NB4 (cell line): Measurements from ENCODE around the gene CRADD.

Source experiments
- CTCF ChIP-seq: IDR thresholded peaks from one replicate; pipeline ENCODE4 v1.5.1; 2012; ENCODE audit warnings: low read depth, low read length
- MAX ChIP-seq: IDR thresholded peaks from 2 replicates; pipeline ENCODE4 v1.6.1; 2011; ENCODE audit warnings: low read depth, low read length
- POLR2A ChIP-seq: IDR thresholded peaks from 2 replicates; pipeline ENCODE4 v1.6.1; 2011; ENCODE audit warnings: mild to moderate bottlenecking; ENCODE audit not compliant: insufficient read length; ENCODE audit errors: extremely low read depth

GRCh38 chr12:93714382-93714781, 37.2 kb downstream of the CRADD start:
- TF ChIP-seq CTCF: no peak
- no peak for TF ChIP-seq POLR2A
- TF ChIP-seq MAX: no peak
